ENCODE data around the gene TNC. TPM values are rescaled to one million over a fixed set of nuclear protein-coding genes. Genes with fewer than 3 reads are reported as not detected.
A peak's percentile ranks its signal among the peaks of the same experiment; 100 is the strongest.

TNC gene
- total RNA-seq, 2 donors from 2014 or later: 7.4 to 16.9 TPM

DNA sequence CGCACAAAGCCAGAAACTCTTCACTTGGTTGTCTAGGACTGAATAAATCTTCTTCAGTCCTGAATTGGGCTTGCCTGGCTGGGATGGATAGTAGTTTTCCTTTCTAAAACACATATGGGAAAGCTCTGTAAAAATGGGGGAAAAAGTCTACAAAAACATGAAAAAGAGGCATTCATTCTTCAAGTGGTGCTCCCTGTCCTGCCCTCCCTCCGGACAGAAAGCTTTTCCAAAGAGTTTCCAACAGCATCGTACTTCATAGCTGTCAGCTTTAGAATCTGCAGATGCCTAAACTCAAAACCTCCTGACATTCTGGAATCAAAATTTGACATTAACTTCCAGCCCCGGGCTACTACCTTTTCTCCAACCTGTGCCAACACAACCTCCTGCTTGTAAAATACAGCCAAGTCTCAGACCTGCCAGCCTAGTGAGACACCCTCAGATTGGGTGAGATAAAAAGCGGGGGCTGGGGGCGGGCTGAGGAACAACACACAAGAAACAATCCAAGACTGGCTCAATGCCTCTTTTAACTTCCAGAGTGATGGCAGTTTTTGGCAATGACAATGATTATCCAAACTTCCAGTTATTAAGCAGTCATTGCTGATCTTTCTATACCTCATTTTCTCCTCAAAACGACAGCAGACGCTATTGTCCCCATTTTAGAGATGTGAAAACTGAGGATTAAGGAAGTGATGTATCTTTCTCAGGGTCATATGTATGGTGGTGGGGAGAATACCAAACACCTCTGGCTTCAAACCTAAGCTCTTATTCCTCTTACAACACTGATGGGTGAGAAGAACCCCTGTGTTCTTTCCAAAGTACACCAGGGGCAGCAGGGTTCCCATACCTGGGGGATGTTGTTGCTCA, 1.3 kb downstream of the TNC start:
- H3K9me3 ChIP-seq: no peaks in the 10 kb centered on the region
- no peak for DNase-seq (ENCODE audit: low spot score)
- peaks cover 3 to 7% of the 10 kb centered on the region in 2 donors for H3K27me3 ChIP-seq
- TF ChIP-seq, protein P1, sequence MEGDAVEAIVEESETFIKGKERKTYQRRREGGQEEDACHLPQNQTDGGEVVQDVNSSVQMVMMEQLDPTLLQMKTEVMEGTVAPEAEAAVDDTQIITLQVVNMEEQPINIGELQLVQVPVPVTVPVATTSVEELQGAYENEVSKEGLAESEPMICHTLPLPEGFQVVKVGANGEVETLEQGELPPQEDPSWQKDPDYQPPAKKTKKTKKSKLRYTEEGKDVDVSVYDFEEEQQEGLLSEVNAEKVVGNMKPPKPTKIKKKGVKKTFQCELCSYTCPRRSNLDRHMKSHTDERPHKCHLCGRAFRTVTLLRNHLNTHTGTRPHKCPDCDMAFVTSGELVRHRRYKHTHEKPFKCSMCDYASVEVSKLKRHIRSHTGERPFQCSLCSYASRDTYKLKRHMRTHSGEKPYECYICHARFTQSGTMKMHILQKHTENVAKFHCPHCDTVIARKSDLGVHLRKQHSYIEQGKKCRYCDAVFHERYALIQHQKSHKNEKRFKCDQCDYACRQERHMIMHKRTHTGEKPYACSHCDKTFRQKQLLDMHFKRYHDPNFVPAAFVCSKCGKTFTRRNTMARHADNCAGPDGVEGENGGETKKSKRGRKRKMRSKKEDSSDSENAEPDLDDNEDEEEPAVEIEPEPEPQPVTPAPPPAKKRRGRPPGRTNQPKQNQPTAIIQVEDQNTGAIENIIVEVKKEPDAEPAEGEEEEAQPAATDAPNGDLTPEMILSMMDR (IDR thresholded peaks at IDR 0.05): no peak
- H3K27ac ChIP-seq: no peak overlapping the region
- H3K4me1 ChIP-seq: peaks cover 0 to 15% of the 10 kb centered on the region in 2 donors
- peak overlapping the region; percentile 3 to 36 for H3K4me3 ChIP-seq
- no peaks in the 10 kb centered on the region for H3K36me3 ChIP-seq

DNA sequence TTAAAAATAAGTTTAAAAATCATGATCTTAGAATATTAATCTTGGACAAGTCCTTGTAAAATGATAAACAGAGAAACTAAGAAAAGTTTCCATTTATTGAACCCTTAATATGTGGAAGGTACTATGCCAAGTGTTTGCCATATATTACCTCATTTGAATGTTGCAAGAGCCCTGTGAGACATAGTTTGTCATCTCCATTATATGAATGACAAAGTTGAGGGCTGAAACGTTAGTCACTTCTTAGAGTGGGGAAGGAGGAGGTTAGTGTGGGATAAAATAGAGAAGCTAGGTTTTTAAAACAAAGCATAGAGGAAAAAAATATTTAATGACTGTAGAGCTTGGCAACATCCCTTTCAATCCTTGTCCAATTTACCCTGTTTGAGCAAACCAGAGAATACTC, 2.0 kb downstream of the TNC start:
- Histone ChIP-seq H3K27me3 (peaks cover 3 to 7% of the 10 kb centered on the region in 2 donors), H3K4me1 (peaks cover 0 to 15% of the 10 kb centered on the region in 2 donors), H3K4me3 (no peak overlapping the region), H3K9me3 (no peaks in the 10 kb centered on the region), H3K36me3 (no peaks in the 10 kb centered on the region), H3K27ac (no peak overlapping the region)
- TF ChIP-seq, protein P1 (IDR thresholded peaks at IDR 0.05): no peak
- DNase-seq (ENCODE audit: low spot score): no peak

DNA sequence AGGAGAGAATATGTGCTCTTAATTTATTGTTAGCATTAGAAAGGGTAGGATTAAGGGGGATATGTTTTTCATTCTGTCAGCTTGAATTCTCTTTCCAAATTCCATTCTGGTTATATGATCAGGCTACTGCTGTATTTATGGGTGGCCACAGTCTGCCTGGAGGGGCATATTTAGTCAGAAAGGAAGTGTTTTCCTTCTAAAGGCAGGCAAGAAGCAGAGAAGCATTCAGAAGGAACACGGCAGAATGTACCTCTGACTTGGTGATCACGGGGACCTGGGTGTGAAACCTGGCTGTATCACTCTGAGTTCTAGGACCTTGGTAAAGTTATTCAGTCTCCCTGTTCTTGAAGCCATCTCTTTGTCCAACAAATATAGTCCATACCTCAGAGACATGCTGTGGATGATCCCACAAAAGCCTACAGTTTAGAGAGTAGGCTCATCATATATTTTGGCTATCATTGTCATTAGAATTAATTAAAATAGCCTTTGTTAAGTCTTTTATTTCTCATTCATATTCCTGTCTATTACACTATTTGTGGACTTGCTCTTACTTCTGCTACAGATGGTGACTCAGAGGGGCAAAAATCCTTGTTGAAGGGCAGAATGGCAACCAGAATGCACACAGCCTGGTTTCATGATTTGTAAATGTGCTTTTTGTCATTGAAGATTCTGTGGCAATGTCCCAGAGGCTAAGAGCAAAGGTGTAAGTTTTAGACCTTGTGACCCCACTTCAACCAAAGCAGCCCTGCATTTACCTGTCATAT, 2.7 kb downstream of the TNC start:
- H3K4me3 ChIP-seq: no peak overlapping the region
- peaks cover 0 to 15% of the 10 kb centered on the region in 2 donors for H3K4me1 ChIP-seq
- no peak overlapping the region for H3K27ac ChIP-seq
- TF ChIP-seq, protein P1 (IDR thresholded peaks at IDR 0.05): no peak
- no peak for DNase-seq (ENCODE audit: low spot score)
- no peaks in the 10 kb centered on the region for H3K36me3 ChIP-seq
- H3K27me3 ChIP-seq: peaks cover 3 to 4% of the 10 kb centered on the region in 2 donors
- H3K9me3 ChIP-seq: no peaks in the 10 kb centered on the region

DNA sequence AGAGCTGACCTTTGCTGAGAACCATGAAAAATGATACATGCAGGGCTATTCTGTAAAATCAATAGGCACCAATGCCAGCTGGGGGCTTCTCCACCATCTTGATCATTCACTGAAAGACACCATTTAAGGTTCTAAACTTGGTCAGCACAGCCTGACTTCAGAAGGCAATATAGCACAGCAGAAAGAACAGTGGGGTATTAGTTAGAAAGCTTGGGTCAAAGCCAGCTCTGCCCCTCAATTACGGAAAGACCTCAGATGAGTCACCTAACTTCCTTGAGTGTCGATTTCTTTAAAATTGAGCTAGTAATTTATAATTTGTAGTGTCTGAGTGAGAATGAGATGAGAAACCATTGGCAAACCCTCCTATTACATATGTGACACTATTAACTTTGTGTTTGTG, 3.4 kb downstream of the TNC start:
- Histone ChIP-seq H3K27ac (no peak overlapping the region), H3K36me3 (no peaks in the 10 kb centered on the region), H3K4me1 (peaks cover 0 to 15% of the 10 kb centered on the region in 2 donors), H3K27me3 (peaks cover 0 to 3% of the 10 kb centered on the region in 2 donors), H3K9me3 (no peaks in the 10 kb centered on the region), H3K4me3 (no peak overlapping the region)
- TF ChIP-seq, protein P1 (IDR thresholded peaks at IDR 0.05): no peak
- DNase-seq (ENCODE audit: low spot score): no peak

DNA sequence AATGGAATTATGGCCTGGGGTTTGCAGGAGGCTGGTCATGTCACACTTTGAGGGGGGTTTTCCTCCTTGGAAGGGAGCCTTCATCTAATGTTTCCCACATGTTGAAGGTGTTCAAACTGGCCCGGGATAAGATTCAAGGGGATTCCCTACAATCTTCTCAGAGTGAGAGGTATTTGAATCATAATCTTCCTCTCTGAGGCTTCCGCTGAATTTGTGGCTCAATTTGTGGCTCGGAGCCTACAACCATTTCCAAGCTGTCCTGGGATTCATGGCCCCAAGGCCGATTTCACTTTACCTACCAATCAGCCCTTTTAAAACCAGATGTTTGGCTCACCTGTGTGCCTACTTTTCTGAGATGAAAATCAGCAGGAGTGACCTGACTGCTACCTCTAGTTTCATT, 3.9 kb downstream of the TNC start:
- Histone ChIP-seq H3K4me3 (no peak overlapping the region), H3K4me1 (peaks cover 0 to 13% of the 10 kb centered on the region in 2 donors), H3K27ac (no peak overlapping the region), H3K36me3 (no peaks in the 10 kb centered on the region), H3K9me3 (no peaks in the 10 kb centered on the region), H3K27me3 (peaks cover 0 to 3% of the 10 kb centered on the region in 2 donors)
- no peak for DNase-seq (ENCODE audit: low spot score)
- TF ChIP-seq, protein P1 (IDR thresholded peaks at IDR 0.05): no peak

Data from right atrium auricular region (tissue), 2 donors.